SK-N-DZ (cell line): ENCODE data around the gene DMRTA2. TPM values are rescaled to one million over a fixed set of nuclear protein-coding genes. Genes with fewer than 3 reads are reported as not detected.

Experiments
- DNase-seq: peaks from one replicate; pipeline ENCODE4 v3.0.0-alpha.2; 2015; ENCODE audit warnings: low spot score
- polyA plus RNA-seq, 2 experiments: library from polyadenylated mRNA; depleted of rRNA; stranded (reverse); fragments of >200 nt; gene quantifications; 2 replicates each; pipeline ENCODE4 v1.2.3, GENCODE V29; 2014

The DMRTA2 gene
- polyA plus RNA-seq (2014; cell fraction: cytosol; rRNA removed): 0.17 and 1.3 TPM in 2 replicates
- polyA plus RNA-seq (2014; cell fraction: nucleus; rRNA removed): 1.4 and 1.9 TPM in 2 replicates

DNA sequence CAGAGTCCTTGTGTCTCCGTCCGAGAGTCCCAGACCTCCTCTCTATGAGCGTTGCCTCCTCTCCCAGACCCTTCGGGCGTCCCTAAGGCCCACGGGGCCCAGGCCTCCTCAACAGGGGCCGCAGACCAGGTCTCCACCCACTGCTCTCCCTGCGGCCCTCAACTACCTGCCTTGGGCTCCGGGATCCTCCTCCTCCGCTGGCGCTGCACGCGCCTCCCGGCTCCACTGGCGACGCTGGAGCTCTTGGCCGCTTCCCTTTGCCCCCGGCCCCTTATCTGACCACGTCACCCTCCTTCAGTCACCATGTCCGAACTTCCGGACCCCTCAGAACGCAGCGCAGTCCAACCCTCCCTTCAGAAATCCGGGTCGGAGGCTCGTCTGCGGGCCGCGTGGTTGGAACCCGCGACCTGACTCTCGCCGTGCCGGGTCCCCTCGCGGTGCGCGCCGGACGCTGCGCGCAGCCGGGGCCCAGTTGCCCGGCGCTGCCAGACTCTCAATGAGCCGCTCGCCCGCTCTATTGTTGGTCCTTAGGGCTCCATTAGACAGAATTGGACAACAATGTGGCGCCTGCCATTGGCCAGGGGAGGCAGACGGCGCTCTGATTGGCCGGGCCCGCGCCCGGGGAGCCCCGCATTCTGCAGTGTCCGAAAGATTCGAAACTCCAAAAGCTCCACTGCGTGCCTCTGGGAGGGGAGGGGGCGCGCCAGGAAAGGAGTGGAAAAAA is at the start of gene DMRTA2:
Gene DMRTA2, minus strand, starts transcription at position 498 of the 724 bp plus-strand sequence. CDS start 1,907 bp downstream, outside the sequence.
- peak; percentile 61 for DNase-seq

DNA sequence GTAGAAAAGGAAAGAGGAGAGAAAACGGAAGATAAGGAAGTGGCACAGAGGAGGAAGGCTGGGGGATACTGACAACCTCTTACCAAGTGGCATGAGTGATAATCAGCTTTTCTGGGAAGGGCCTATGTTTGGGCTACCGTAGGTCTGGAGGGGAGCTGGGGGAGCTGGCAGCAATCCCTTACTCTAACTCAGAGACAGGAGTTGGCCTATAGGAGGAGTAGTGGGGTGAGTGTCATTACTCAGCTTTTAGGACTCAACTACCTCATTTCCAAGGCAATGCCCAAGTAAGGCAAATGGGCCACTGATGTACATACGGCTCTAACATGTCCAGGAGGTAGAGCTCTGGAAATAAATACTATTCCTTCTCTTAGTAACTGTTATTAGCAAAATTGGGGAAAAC is 48.7 kb upstream of the DMRTA2 start:
- DNase-seq: no peak

DNA sequence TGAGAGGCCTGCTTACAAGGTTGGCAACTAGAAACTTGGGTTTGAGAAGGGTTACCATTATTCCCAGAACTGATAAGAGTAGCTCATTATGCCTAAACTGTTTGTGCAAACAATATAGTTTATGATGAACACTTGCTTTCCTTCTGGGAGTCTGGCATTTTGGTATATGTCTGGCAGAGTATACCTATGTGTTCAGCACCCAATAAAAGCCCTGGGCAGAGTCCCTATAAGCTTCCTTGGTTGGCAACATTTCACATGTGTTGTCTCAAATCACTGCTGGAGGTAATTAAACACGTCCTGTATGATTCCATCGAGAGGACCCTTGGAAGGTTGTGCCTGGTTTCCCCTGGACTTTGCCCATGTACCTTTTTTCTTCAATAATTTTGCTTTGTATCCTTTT is 39.7 kb upstream of the DMRTA2 start:
- no peak for DNase-seq

DNA sequence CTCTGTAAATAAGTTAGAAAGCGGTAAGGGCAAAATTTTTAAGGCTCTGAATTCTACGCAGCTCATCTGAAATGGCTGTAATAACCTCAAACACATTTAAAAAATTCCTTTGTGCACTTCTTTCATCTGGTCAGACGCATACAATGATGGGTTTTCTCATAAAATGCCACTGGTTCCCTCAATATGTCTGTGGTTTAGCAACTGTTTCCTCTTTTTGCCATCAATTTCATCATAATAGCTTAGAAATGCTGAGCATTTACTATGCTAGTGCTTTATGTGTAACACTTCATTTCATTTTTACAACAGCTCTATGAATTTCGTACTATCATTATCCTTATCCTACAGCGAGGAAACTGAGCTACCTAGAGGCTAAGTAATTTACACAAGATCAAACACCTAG is 35.3 kb upstream of the DMRTA2 start:
- DNase-seq: no peak

DNA sequence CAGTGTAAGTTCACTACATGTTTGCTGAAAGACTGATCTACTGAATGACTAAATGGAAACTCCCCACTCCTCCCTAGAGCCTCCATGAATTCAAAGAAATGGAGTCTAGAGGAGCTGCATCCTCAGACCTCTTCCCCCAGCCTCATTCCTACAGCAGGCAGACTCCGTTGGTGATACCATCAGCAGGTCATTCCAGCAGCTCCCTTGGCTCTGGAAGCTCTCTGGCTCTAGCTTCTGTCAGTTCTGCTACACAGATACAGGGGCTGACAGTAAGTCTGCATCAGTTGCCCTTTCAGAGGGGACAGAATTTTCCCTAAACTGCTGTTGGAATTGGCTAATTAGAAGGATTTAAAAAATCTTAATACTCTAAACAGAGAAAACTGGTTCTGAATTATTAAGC is 31.7 kb upstream of the DMRTA2 start:
- peak; percentile 17 for DNase-seq

DNA sequence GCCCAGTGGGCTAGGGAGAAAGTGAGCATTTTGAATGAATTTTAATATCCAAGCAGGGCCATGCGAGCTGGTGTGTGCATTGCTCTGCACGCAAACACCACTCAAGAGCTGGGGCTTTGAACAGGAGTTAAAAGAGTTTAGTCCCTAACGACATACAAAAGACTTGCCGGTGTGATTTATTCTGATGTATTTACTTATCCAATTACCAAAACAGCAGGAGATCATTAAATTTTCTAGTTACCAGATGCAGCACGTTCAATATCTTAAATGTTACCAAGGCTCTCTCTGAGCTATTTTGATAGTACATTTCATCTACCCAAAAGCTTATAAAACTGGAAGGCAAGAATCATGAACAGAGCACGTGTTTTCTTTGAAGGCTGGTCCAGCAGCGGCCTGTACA is 30.0 kb upstream of the DMRTA2 start:
- no peak for DNase-seq

DNA sequence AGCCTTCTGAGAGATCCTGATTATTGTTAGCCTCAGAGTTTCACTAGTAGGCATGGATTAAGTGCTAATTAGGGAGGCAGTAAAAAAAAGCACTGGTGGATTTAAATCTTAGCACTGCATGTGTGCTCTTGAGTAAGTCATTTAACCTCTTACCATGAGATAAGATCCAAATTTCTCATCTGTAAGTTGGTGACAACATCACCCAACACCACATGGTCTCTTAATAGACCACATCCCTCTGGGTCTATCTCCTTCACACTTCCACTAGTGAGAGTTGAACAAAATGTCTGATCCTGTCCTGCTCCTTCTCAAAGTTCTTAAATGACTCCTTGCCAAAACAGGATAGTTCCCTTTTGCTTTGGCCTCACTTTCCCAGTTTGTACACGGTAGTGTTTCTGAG is 29.5 kb upstream of the DMRTA2 start:
- no peak for DNase-seq

DNA sequence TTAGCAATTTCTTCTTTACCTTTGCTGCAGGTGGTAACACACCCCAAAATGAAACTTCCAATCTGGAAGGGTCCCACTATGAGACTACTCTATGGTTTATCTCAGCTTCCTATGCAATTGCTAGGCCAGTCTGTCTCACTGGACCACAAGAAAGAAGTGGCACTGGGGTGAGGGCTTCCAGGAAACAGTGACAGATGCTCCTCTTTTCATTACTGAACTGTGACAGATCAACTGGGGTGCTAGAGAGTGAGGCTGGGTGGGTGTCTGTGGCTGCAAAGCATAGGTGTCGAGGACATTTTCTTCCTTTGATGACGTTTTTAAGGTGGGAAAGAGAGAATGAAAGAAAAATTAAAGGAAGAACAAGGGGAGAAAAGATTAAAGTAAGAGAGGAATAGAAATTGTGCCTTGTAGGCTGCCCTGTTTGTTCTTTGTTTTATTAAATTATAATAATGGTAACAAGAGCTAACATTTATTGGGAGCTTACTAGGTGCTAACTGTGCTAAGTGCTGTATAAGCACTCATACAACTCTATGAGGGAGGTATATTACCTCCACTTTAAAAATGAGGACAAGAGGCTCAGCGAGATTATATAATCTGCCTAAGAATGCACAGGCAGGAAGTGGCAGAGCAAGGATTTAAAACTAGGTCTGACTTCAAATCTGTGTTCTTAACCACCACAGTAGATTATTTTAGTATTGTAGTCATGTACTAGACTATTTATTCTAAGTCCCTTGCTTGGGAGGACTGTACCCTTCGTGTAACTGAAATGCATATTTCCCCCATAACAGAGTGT is 27.8 kb upstream of the DMRTA2 start:
- no peak for DNase-seq

DNA sequence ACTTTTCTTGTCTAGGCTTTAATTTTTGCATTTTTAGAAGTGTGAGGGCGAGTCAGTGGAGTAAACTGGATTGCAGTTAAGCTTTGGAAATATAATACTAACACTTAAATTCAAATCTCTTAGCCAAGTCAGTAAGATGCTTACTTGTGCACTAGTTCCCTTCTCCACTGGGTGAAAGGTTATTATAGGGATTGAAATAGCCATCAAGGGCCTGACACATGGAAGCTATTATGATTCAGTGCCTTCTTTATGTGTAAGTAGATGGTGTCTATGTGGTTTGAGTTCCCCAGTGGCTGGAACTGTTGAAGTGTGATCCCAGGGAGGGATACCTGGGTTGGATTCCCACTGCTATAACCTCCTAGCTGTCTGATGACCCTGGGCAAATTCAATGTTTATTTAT is 24.7 kb upstream of the DMRTA2 start:
- no peak for DNase-seq

DNA sequence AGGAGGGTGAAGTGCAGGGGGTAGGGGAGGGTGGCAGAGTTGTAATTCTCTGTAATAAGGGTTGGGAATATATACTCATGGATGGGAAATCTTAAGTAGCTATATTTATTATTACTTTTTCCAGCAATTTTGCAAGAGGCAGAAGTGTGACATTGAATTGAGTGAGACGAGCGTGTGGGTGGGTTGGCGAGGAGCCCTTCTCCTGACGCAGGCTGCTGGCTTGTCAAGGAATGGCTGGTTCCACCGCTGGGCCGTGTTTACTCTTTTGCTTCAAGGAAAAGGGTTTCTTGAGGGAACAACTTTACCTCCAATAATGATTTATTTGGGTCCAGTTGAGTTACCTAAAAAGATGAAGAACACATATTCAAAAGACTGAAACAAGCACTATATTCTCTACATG is 17.9 kb upstream of the DMRTA2 start:
- DNase-seq: no peak

DNA sequence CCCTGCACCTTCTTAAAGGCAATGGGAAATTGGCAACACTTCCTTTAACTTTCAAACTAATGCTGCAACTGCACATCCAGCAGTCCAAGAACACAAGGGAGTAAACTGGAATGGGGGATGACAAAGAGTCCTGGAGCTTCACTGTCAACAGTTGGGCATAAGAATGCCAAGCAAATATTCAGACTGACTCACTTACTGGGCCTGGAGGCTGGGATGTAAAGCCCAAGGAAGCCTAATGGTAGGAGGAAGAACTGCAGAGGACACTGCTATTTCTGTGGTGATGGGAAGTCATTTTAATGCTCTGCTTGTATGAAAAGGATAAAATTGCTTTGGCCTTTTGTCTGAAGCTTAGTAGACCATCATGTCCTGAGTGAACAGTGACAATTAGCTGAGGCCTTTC is 15.7 kb upstream of the DMRTA2 start:
- DNase-seq: no peak

DNA sequence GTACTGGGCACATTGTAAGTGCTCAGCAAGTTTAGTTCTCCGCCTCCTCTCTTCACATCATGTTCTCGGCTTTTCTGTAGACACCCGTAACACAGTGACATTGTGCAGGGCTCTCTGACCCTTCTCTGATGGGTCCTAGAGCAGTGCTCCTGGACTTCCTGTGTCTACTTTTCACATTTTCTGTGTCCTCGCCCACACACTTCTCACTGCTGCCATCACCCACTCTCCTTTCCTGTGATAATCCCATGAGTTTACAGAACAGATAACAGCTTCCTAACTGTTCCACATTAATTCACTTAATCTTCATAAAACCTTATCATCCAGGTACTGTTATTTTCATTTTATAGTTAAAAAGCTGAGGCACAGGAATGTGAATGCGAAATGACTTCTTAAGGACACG is 13.2 kb upstream of the DMRTA2 start:
- no peak for DNase-seq

DNA sequence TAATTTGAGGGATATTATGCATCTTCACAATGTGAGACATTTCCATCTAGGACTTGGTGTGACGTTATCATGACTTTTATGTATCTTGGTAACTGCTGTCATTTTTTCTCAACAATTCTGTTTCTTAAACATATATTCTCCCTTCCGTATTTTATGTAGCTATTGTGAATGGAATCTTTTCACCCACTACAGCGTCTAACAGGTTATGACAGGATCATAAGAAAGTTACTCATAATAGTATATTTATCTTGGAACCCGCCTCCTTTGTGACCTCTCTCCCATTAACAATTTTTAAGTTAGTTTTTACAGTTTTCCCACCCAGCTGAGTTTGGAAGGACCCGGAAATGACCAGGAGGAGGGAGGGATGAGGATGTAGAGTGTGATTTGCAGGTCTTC is 6.8 kb upstream of the DMRTA2 start:
- no peak for DNase-seq

DNA sequence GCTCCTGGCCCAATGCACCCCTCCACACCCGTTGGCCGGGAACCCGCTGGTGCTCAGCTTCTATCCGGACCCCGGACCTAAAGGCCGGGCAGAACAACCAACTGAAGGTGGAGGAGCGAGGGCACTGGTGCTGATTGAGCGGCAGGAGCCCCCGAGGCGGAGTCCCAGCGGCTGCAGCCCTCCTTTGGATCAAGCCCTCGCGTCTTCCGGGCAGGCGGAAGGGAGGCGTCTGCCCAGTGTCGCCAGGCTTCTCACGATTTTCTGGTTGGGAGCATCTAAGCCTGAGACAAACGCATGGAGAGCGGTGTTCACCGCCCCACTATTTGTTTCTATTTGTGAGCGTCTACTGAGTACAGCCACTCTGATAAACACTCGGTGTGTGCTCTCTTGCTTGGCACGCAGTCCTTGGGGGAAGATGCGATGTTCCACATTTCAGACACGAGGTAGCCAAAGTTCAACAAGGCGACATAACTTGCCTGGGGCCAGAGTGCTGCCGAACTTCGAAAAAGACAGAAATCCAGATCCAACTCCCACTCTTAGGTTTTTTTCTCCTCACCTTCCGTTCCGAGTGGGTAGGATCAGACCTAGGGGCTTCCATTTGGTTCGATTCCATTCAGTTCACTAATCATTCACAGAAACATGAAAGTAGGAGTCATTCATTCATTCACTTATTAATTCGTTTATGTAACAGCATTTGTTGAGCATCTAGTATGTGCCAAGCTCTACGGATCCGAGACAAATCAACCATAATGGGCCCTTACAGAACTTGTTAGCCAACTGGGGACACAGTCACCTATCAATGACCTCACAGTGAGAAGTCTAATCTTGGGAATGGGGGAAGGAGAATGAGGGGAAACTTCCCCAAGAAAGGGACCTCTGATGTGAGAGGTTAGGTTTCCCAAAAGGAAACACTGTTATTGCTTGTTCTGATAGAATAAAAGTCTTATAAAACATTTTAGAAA is 4.9 kb upstream of the DMRTA2 start:
- DNase-seq: no peak

DNA sequence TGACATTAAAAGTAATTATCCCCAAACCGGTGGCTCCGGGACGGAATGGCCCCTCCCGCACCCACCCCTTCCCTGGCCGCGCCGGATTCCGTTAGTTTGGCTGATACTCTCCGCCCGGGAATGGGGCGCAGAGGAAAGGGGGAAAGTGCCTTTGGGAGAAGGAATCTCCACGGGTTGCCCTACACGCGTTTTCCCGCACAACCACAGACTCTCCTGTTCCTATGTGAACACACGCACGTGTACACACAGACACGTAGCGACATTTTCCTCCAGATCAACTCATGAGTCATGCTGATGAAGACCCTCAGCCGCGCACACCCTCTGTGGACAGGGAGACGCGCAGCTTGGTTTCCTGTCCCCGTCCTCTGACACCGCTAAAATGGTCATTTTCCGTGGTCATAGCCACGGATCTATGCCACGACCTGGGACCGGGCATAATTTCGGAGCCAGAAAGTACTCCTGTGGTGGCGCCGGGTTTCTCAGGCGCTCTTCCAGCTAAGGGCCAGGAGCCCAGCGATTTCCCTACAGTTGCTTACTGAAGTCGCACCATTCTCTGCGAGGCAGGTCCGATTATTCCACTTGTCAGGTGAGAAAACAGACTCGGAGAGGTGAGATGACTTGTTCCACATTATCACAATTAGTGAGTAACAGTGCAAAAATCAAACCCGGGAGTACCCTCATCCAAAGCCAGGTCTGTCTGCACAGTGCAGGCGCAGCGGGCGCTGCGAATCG is 4.0 kb upstream of the DMRTA2 start:
- DNase-seq: no peak

DNA sequence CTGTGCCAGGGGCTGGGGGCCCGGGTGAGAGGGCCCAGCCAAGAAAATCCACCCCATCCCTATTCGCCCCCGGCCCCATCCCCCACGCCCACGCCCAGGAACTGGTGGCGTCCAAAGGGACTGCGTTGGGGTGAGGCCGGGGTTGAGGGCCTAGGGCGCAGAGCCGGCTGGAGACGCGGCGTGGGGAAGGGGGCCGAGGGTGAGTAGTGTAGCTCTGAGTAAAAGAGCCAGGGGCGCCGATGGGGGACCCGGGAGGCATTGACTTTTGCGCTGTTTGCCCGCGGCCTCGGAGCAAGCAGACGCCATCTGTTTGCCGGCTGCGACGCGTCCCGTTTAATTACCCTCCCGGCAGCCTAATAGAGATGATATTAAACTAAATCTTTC is 3.5 kb upstream of the DMRTA2 start:
- no peak for DNase-seq

DNA sequence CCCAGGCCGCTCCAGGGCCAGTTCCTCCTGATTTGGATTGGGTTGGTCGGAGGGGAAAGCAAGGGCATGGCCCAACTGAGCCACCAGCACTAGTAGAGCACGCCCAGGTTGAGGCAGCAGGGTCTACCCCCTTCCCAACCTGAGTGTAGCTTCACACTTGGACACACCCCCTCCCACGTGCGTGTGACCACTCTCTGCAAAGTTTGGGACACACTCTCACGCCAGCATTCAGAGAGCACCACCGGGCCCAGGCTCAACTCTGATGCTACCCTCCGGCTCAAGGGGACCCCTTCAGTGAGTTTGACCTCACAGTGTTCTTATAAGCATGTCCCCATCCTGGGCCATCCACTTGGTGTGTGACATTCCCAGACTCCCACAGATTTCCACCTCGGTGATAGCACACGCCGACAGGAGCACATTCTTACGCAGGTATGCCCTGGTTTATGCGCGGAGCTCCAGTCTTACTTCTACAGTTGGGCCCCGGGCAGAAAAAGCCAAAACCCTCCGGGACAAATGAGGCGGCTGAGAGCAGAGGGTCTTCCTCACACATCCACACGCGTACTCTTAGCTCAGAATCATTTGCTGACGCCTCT is 3.0 kb upstream of the DMRTA2 start:
- no peak for DNase-seq

DNA sequence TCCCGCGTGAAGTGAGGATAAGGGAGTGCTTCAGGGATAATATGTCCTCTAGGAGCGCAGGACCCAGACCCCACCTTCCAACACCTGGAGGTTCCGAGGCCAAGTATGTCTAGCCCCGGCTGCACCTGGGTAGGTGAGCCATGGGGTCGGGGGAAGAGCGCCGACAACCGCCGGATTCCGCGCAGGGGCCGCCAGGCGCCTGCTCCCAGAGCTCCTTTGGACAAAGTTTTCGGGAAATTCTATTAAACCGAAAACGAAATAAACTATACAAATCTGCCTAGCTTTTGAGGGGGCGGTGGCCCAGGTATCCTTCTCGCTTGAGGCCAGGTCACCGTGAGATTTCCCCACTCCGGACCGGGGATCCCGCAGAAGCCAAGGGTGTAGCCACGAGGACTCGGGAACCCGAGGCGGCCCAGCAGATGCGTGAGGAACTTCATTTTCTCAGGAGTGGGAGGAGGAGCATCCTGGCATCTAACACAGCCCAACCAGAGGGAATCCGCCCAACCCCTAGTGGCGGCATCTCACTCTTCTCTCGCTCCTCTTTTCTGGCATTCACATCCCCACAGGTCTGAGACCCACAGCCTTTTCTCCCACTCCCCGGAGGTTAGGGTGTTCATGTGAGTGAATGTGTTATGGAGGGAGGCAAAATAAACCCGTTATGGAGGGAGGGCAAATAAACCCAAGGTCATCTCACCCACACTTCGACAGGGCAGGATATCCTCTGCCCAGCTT is 2.3 kb upstream of the DMRTA2 start:
- peak; percentile 30 for DNase-seq

DNA sequence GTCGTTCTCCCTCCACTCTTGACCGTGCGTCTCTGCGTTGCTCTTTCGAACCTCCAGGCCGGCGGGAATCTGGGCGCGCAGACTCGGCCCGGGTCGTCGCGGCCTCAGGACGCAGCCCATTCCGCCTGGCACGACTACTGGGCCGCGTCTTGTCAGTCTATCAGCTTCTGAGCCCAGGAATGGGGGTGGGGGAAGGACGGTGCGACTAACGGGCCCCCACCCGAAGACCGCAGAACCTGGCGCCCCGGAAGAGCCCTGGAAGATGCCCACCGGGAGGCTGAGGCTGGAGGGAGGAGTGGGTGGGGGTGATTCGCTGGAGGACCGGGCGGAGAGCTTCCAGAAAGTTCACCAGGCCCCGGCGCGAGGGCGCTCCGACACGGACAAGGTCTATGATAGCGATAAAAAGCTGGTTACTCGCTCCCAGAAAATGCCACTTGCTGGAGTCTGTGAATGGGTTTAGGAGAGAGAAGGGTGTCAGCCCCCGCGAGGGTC is 1.7 kb upstream of the DMRTA2 start:
- no peak for DNase-seq
